Measurements from ENCODE around the gene HEXB.

The HEXB gene

GRCh38 chr5:74653991-74654390, 31.0 kb upstream of the HEXB start:
- Mint-ChIP-seq H3K36me3 (ENCODE audit: low read depth) (no peaks in the 10 kb centered on the region), H3K9me3 (peaks cover 4% of the 10 kb centered on the region), H3K4me1 (peaks cover 22% of the 10 kb centered on the region), H3K27me3 (ENCODE audit: low read depth, poor library complexity) (peaks cover 5% of the 10 kb centered on the region), H3K4me3 (no peak overlapping the region), H3K27ac (no peak overlapping the region)
- DNase-seq, result no peak
- no peak for TF ChIP-seq CTCF (IDR thresholded peaks at IDR 0.05)

- Mint-ChIP-seq H3K4me1 (peaks cover 16% of the 10 kb centered on the region), H3K27me3 (ENCODE audit: low read depth, poor library complexity) (peaks cover 5% of the 10 kb centered on the region), H3K9me3 (peaks cover 4% of the 10 kb centered on the region), H3K27ac (no peak overlapping the region), H3K4me3 (no peak overlapping the region), H3K36me3 (ENCODE audit: low read depth) (no peaks in the 10 kb centered on the region)
- DNase-seq, result no peak
- no peak for TF ChIP-seq CTCF (IDR thresholded peaks at IDR 0.05)
Observed at GRCh38 chr5:74655206-74655605, 29.8 kb upstream of the HEXB start.

GRCh38 chr5:74655716-74656115, 29.3 kb upstream of the HEXB start:
- H3K36me3 Mint-ChIP-seq (ENCODE audit: low read depth), result no peaks in the 10 kb centered on the region

GRCh38 chr5:74657165-74657564, 27.9 kb upstream of the HEXB start:
- DNase-seq, result no peak
- Mint-ChIP-seq H3K4me3 (no peak overlapping the region), H3K9me3 (peaks cover 4% of the 10 kb centered on the region), H3K27me3 (ENCODE audit: low read depth, poor library complexity) (peaks cover 5% of the 10 kb centered on the region), H3K27ac (no peak overlapping the region), H3K36me3 (ENCODE audit: low read depth) (no peaks in the 10 kb centered on the region), H3K4me1 (peaks cover 27% of the 10 kb centered on the region)
- TF ChIP-seq CTCF (IDR thresholded peaks at IDR 0.05), result no peak

More at GRCh38 chr5:74655716-74656115, 29.3 kb upstream of the HEXB start:
- no peak for TF ChIP-seq CTCF (IDR thresholded peaks at IDR 0.05)
- H3K27me3 Mint-ChIP-seq (ENCODE audit: low read depth, poor library complexity), result peaks cover 5% of the 10 kb centered on the region
- H3K9me3 Mint-ChIP-seq, result peaks cover 4% of the 10 kb centered on the region
- DNase-seq, result no peak
- peaks cover 19% of the 10 kb centered on the region for H3K4me1 Mint-ChIP-seq
- no peak overlapping the region for H3K4me3 Mint-ChIP-seq
- H3K27ac Mint-ChIP-seq, result no peak overlapping the region

- Mint-ChIP-seq H3K4me1 (peaks cover 27% of the 10 kb centered on the region), H3K27me3 (ENCODE audit: low read depth, poor library complexity) (peaks cover 5% of the 10 kb centered on the region), H3K27ac (no peak overlapping the region), H3K9me3 (peaks cover 4% of the 10 kb centered on the region), H3K36me3 (ENCODE audit: low read depth) (no peaks in the 10 kb centered on the region), H3K4me3 (no peak overlapping the region)
- DNase-seq, result no peak
- no peak for TF ChIP-seq CTCF (IDR thresholded peaks at IDR 0.05)
Observed at GRCh38 chr5:74659172-74659571, 25.9 kb upstream of the HEXB start.

- no peak for DNase-seq
- no peak for TF ChIP-seq CTCF (IDR thresholded peaks at IDR 0.05)
- peaks cover 29% of the 10 kb centered on the region for H3K4me1 Mint-ChIP-seq
- H3K9me3 Mint-ChIP-seq, result peaks cover 4% of the 10 kb centered on the region
- no peak overlapping the region for H3K4me3 Mint-ChIP-seq
- H3K27me3 Mint-ChIP-seq (ENCODE audit: low read depth, poor library complexity), result peaks cover 5% of the 10 kb centered on the region
- H3K36me3 Mint-ChIP-seq (ENCODE audit: low read depth), result no peaks in the 10 kb centered on the region
- no peak overlapping the region for H3K27ac Mint-ChIP-seq
Observed at GRCh38 chr5:74660140-74660539, 24.9 kb upstream of the HEXB start.
